UCSD-AML1 (cell line): ENCODE data around the gene NRL.
"Not testable (repeated sequence)": the region's sequence is repeated elsewhere in the genome, so short reads cannot be mapped to it uniquely, and the experiment has no call there.

Experiments used
- DNase-seq: peaks from one replicate; lab custom pipeline; 2025; ENCODE audit not compliant: unreplicated experiment; lab: John Stamatoyannopoulos, UW

NRL gene

DNA sequence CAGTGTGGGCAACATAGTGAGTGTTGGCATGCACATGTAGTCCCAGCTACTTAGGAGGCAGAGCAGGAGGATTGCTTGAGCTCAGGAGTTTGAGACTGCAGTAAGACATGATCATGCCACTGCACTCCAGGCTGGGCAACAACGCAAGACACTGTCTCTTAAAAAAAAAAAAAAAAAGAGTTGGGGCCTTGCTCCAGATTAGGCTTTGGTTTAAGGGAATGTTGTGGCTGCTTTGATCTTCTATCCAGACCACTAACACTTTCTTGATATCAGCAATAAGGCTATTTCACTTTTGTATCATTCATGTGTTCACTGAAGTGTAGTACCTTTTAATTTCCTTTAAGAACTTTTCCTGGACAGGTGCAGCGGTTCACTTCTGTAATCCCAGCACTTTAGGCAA is 12.9 kb upstream of the NRL start:
- DNase-seq: no peak

GRCh38 chr14:24126939-24127338 is 12.2 kb upstream of the NRL start:
- no peak for DNase-seq

- DNase-seq: no peak
Measured at GRCh38 chr14:24123424-24124417, 9.0 kb upstream of the NRL start.

DNA sequence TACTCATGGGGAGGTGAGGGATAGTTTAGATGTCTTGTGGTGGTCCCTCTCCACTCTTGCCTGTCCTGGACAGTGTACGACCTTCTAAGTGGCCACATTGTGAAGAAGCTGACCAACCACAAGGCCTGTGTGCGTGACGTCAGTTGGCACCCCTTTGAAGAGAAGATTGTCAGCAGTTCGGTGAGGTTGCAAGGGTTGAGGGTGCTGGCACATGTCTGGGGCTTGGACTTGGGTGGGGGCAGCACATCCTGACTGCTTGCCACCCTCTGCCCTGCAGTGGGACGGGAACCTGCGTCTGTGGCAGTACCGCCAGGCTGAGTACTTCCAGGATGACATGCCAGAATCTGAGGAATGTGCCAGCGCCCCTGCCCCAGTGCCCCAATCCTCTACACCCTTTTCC is 8.1 kb upstream of the NRL start:
- DNase-seq: no peak

GRCh38 chr14:24122416-24122815 is 7.7 kb upstream of the NRL start:
- no peak for DNase-seq

- DNase-seq: no peak
Measured at GRCh38 chr14:24121210-24121609, 6.5 kb upstream of the NRL start.

- no peak for DNase-seq
Measured at GRCh38 chr14:24119691-24120090, 4.9 kb upstream of the NRL start.

DNA sequence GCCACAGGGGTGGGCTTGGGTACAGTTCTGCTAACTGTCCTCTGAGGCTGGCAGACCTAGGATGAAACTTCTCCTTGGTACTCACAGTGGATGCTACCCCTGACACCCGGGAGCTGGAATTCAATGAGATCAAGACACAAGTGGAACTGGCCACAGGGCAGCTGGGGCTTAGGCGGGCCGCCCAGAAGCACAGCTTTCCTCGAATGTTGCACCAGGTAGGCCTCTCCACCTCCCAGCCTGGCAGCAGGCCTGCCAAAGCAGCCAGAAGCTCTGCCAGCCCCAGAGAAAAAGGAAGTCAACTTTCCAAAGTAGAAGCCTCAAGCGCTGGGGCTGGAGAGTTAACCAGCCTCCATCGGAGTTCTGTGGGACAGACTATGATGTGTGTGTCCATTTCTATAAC is 2.4 kb upstream of the NRL start:
- DNase-seq: no peak

DNA sequence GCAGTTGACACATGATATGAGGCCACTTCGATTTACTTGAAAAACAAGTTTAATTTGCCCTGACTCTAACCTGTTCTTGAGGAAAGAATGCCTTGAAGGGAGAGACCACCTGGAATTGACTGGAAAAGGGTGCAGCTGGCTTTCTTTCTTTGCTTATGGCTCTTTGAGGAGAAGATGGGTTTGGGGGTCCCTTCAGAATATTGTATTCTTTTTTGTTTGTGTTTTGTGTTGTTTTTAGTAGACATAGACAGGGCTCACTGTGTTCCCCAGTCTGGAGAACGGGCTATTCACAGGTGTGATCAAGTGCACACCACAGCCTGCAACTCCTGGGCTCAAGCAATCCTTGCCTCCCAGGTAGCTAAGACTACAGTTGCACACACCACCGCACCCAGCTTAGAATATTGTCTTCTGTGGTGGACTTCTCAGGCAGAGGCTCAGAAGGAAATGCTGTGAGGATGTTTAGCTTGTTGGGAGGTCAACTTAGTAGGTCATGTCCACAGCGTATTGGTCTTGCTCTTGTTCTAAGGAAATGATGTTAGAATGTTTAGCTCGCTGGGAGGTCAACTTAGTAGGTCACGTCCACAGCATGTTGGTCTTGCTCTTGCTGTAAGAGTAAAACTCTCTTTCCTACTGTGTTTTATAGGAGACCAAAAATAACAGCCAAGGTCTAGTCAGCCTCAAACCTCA is 1.5 kb upstream of the NRL start:
- no peak for DNase-seq

GRCh38 chr14:24115422-24116127 is 826 bp upstream of the NRL start:
- DNase-seq: no peak

- peak; percentile 92 for DNase-seq
Measured at GRCh38 chr14:24113801-24114531, 783 bp downstream of the NRL start.

DNA sequence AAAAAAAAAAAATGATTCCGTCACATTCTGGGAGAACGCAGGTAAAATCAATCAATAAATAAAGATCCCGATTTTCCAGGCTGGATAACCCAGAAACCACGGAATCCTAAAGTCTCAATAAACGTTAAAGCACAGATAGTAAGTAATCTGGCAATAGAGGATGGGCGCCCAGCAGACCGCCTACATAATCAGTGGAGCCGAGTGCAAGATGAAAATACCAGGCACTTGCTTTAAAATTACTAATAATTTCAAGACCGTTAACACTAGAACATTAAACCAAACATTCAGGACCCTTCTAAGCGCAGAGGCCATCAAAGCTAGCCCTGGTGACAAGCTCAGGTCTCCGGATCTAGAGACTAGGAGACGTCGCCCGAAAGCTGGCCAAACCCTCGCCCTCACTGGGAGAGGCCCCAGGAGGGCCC is 1.4 kb downstream of the NRL start:
- no peak for DNase-seq

- no peak for DNase-seq
Measured at GRCh38 chr14:24110523-24110922, 4.2 kb downstream of the NRL start.

DNA sequence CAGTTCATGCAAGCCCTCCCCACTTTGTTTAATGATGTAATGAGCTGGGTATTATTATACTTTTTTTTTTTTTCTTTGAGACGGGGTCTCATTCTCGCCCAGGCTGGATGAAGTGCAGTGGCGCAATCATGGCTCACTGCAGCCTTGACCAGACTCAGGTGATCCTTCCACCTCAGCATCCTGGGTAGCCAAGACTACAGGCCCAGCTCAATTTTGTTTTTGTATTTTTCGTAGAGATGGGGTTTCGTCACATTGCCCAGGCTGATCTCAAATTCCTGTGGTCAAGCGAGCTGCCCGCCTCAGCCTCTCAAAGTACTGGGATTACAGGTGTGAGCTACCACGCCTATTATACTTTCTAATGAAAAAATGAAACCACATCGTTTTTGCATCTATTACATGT is 4.7 kb downstream of the NRL start:
- DNase-seq: no peak

GRCh38 chr14:24108336-24108874 is 6.3 kb downstream of the NRL start:
- DNase-seq: no peak

- DNase-seq: no peak
Measured at GRCh38 chr14:24106672-24107271, 8.0 kb downstream of the NRL start.

GRCh38 chr14:24105609-24106239 is 9.0 kb downstream of the NRL start:
- DNase-seq: not testable (repeated sequence)

DNA sequence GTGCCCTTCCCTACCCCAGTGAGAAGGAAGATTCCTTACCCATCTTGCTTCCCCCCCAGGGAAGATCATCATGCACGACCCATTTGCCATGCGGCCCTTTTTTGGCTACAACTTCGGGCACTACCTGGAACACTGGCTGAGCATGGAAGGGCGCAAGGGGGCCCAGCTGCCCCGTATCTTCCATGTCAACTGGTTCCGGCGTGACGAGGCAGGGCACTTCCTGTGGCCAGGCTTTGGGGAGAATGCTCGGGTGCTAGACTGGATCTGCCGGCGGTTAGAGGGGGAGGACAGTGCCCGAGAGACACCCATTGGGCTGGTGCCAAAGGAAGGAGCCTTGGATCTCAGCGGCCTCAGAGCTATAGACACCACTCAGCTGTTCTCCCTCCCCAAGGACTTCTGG is 11.3 kb downstream of the NRL start:
- DNase-seq: no peak

- no peak for DNase-seq
Measured at GRCh38 chr14:24102357-24103048, 12.2 kb downstream of the NRL start.
